SK-N-SH (cell line): ENCODE measurements around the gene BCHE. TPM values are rescaled to one million over a fixed set of nuclear protein-coding genes. Genes with fewer than 3 reads are reported as not detected.
"Not testable (repeated sequence)": the region's sequence is repeated elsewhere in the genome, so short reads cannot be mapped to it uniquely, and the experiment has no call there.

Experiments
- CTCF ChIA-PET: fragments of 300-600, 350-600 bp; formaldehyde crosslinking; extraction: SDS; loops from one replicate; lab custom pipeline; 2021; lab: Yijun Ruan, JAX
- POLR2A ChIA-PET: fragments of 350-600 bp; sonication (Branson Sonifier 250); formaldehyde crosslinking; extraction: SDS; loops from one replicate; lab custom pipeline; 2020; ENCODE audit warnings: antibody characterized with exemption, inconsistent platforms; lab: Yijun Ruan, JAX
- DNase-seq: peaks from one replicate; pipeline ENCODE4 v3.0.0; 2012
- H2AFZ ChIP-seq: fragments of 200-600 bp; sonication (generic); 2 replicates; pipeline ENCODE4 v1.8.1; 2016; ENCODE audit warnings: antibody characterized with exemption, mild to moderate bottlenecking, low read depth
- H3F3A ChIP-seq: fragments of 200-600 bp; sonication (generic); replicated peaks from 2 replicates; pipeline ENCODE3; 2016; ENCODE audit warnings: antibody characterized with exemption, mild to moderate bottlenecking; ENCODE audit not compliant: insufficient read depth
- H3K27ac ChIP-seq, 2 experiments: fragments of 200-500 bp in 1 of 2; fragments of 200-600 bp in 1 of 2; sonication (Bioruptor generic) in 1 of 2; sonication (generic), shearing (Covaris generic) in 1 of 2; 2 replicates each; pipeline versions ENCODE4 v1.5.1 to v1.6.1; 2014 to 2016; ENCODE audit warnings: low read depth in 2 of 2, inconsistent platforms in 1 of 2, low read length in 1 of 2, mild to moderate bottlenecking in 1 of 2, mixed read lengths in 1 of 2
- H3K27me3 ChIP-seq: fragments of 200-600 bp; sonication (generic), shearing (Covaris generic); 2 replicates; pipeline ENCODE4 v1.6.1; 2016; ENCODE audit warnings: mixed run types; ENCODE audit not compliant: insufficient read depth
- H3K36me3 ChIP-seq, 2 experiments: fragments of 200-500 bp in 1 of 2; fragments of 200-600 bp in 1 of 2; sonication (Bioruptor generic) in 1 of 2; sonication (generic) in 1 of 2; replicated peaks in 1 of 2; 2 replicates each; pipeline versions ENCODE3 to v1.5.1; 2014 to 2016; ENCODE audit warnings: low read length in 1 of 2, mild to moderate bottlenecking in 1 of 2; ENCODE audit not compliant: insufficient read depth in 2 of 2, control insufficient read depth in 1 of 2
- H3K4me1 ChIP-seq, 2 experiments: fragments of 200-500 bp in 1 of 2; fragments of 200-600 bp in 1 of 2; sonication (Bioruptor generic) in 1 of 2; sonication (generic), shearing (Covaris generic) in 1 of 2; 2 replicates each; pipeline versions ENCODE4 v1.5.1 to v1.6.1; 2014 to 2016; ENCODE audit warnings: low read depth in 1 of 2, low read length in 1 of 2, mixed run types in 1 of 2; ENCODE audit not compliant: insufficient read depth in 2 of 2, control insufficient read depth in 1 of 2
- H3K4me2 ChIP-seq: fragments of 200-600 bp; sonication (generic), shearing (Covaris generic); 2 replicates; pipeline ENCODE4 v1.6.1; 2017; ENCODE audit warnings: mixed run types
- H3K4me3 ChIP-seq, 2 experiments: fragments of 200-500 bp in 1 of 2; fragments of 200-600 bp in 1 of 2; sonication (Bioruptor generic) in 1 of 2; sonication (generic), shearing (Covaris generic) in 1 of 2; 2 replicates each; pipeline versions ENCODE4 v1.5.1 to v1.8.1; 2014 to 2016; ENCODE audit warnings: low read depth in 2 of 2, inconsistent platforms in 1 of 2, low read length in 1 of 2, mild to moderate bottlenecking in 1 of 2, mixed read lengths in 1 of 2, moderate library complexity in 1 of 2
- H3K79me2 ChIP-seq: fragments of 200-600 bp; sonication (generic); 2 replicates; pipeline ENCODE4 v1.8.1; 2017; ENCODE audit warnings: mild to moderate bottlenecking; ENCODE audit not compliant: insufficient read depth
- H3K9ac ChIP-seq: fragments of 200-600 bp; sonication (generic); 2 replicates; pipeline ENCODE4 v1.6.1; 2017; ENCODE audit warnings: mixed run types
- H3K9me2 ChIP-seq: fragments of 200-600 bp; sonication (generic); 2 replicates; pipeline ENCODE4 v1.6.1; 2017; ENCODE audit warnings: mixed run types
- H3K9me3 ChIP-seq: fragments of 200-600 bp; sonication (generic); 2 replicates; pipeline ENCODE4 v1.6.1; 2017; ENCODE audit warnings: mixed run types, mild to moderate bottlenecking, moderate library complexity
- H4K20me1 ChIP-seq: fragments of 200-600 bp; sonication (generic); 2 replicates; pipeline ENCODE4 v1.6.1; 2017; ENCODE audit warnings: mild to moderate bottlenecking, mixed run types; ENCODE audit not compliant: insufficient read depth
- EP300 ChIP-seq, 2 experiments: IDR thresholded peaks; 2 replicates each; pipeline versions ENCODE4 v1.4.0 to v1.6.1; 2012; ENCODE audit warnings: borderline replicate concordance in 1 of 2, low read depth in 1 of 2, low read length in 1 of 2
- EZH2phosphoT487 ChIP-seq: fragments of 200-600 bp; sonication (generic); IDR thresholded peaks from 2 replicates; pipeline ENCODE4 v1.6.1; 2017; ENCODE audit warnings: low read depth, mixed run types, mild to moderate bottlenecking, antibody characterized with exemption, moderate library complexity, borderline replicate concordance
- FOSL2 ChIP-seq: IDR thresholded peaks from 2 replicates; pipeline ENCODE4 v1.4.0; 2012; ENCODE audit warnings: low read depth, mild to moderate bottlenecking, moderate library complexity, borderline replicate concordance
- FOXJ3 ChIP-seq: sonication (generic); formaldehyde crosslinking; IDR thresholded peaks from 2 replicates; pipeline ENCODE4 v1.5.1; 2020; ENCODE audit warnings: mild to moderate bottlenecking, missing genetic modification reagents
- GABPA ChIP-seq: IDR thresholded peaks from 2 replicates; pipeline ENCODE4 v1.4.0; 2012; ENCODE audit warnings: low read depth, mild to moderate bottlenecking
- JUND ChIP-seq: IDR thresholded peaks from 2 replicates; pipeline ENCODE4 v1.4.0; 2012
- MXI1 ChIP-seq: IDR thresholded peaks from 2 replicates; pipeline ENCODE4 v1.6.1; 2012; ENCODE audit warnings: mild to moderate bottlenecking, low read depth, low read length, improper control_type of control experiment
- NFIC ChIP-seq: IDR thresholded peaks from 2 replicates; pipeline ENCODE4 v1.4.0; 2012; ENCODE audit warnings: borderline replicate concordance
- POLR2AphosphoS5 ChIP-seq: IDR thresholded peaks from 2 replicates; pipeline ENCODE4 v1.6.1; 2012; ENCODE audit warnings: low read depth, low read length
- RXRA ChIP-seq: IDR thresholded peaks from 2 replicates; pipeline ENCODE4 v1.4.0; 2012; ENCODE audit warnings: low read depth, mild to moderate bottlenecking, borderline replicate concordance
- SIN3A ChIP-seq: IDR thresholded peaks from 2 replicates; pipeline ENCODE4 v1.6.1; 2012; ENCODE audit warnings: low read depth, mild to moderate bottlenecking, low read length, moderate library complexity, borderline replicate concordance
- SMC3 ChIP-seq: IDR thresholded peaks from 2 replicates; pipeline ENCODE4 v1.6.1; 2012; ENCODE audit warnings: low read depth, low read length, improper control_type of control experiment
- TAF1 ChIP-seq: IDR thresholded peaks from 2 replicates; pipeline ENCODE4 v1.6.1; 2012; ENCODE audit warnings: low read depth, mild to moderate bottlenecking, low read length, moderate library complexity, borderline replicate concordance
- TCF12 ChIP-seq: IDR thresholded peaks from 2 replicates; pipeline ENCODE4 v1.4.0; 2012
- ZBTB33 ChIP-seq: IDR thresholded peaks from 2 replicates; pipeline ENCODE4 v1.4.0; 2012; ENCODE audit warnings: low read depth, borderline replicate concordance
- WGBS: methylation state at CpG from one replicate; pipeline ENCODE4 v1.1.6; 2017; ENCODE audit warnings: low lambda C conversion rate; 5-methylcytosine and 5-hydroxymethylcytosine counted together
- polyA plus RNA-seq, 3 experiments: library from polyadenylated mRNA; depleted of rRNA; stranded (reverse); fragments of >200 nt; gene quantifications; 2 replicates each; pipeline ENCODE4 v1.2.3, GENCODE V29; 2012
- TF ChIP-seq, protein P1 (sequence below): fragments of 200-600 bp; sonication (generic); IDR thresholded peaks from 2 replicates; pipeline ENCODE4 v1.6.1; 2017; ENCODE audit warnings: antibody characterized with exemption, mild to moderate bottlenecking, moderate library complexity
- TF ChIP-seq, protein P2 (sequence below): fragments of 150-350 bp; IDR thresholded peaks from 2 replicates; pipeline ENCODE4 v1.6.1; 2017; ENCODE audit warnings: antibody characterized with exemption, low read length, low read depth, borderline replicate concordance
- TF ChIP-seq, protein P3 (sequence below): fragments of 150-350 bp; IDR thresholded peaks from 2 replicates; pipeline ENCODE4 v1.6.1; 2016; ENCODE audit warnings: mild to moderate bottlenecking, low read depth, low read length
- TF ChIP-seq, protein P4 (sequence below): IDR thresholded peaks from 2 replicates; pipeline ENCODE4; 2012

BCHE gene
- polyA plus RNA-seq, 1 of the 3 experiments (the other 2 are of a cell fraction): not detected

DNA sequence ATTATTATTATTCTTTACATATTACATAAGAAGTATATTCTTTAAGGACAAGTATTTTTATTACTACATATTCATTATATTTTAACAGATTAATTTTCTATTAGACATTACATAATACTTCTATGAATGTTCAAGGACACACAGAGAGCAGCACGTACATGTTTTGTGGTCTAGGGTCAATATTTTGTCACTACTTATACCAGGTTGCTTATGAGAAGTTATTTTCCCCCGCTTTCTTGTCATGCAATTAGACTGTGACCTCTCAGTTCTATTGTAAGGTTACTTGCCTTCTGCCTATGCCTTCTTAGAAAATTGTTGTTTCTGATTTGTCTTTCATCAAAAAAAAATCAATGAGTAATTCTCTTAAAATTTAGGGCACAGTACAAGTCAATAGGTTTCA lies 21.5 kb downstream of the BCHE start:
- no peaks in the 10 kb centered on the region for H3F3A ChIP-seq
- H4K20me1 ChIP-seq: no peaks in the 10 kb centered on the region
- no peaks in the 10 kb centered on the region for H3K27me3 ChIP-seq
- H3K4me1 ChIP-seq: no peaks in the 10 kb centered on the region
- TF ChIP-seq FOXJ3: no peak
- TF ChIP-seq ZBTB33: no peak
- TF ChIP-seq, protein P1, sequence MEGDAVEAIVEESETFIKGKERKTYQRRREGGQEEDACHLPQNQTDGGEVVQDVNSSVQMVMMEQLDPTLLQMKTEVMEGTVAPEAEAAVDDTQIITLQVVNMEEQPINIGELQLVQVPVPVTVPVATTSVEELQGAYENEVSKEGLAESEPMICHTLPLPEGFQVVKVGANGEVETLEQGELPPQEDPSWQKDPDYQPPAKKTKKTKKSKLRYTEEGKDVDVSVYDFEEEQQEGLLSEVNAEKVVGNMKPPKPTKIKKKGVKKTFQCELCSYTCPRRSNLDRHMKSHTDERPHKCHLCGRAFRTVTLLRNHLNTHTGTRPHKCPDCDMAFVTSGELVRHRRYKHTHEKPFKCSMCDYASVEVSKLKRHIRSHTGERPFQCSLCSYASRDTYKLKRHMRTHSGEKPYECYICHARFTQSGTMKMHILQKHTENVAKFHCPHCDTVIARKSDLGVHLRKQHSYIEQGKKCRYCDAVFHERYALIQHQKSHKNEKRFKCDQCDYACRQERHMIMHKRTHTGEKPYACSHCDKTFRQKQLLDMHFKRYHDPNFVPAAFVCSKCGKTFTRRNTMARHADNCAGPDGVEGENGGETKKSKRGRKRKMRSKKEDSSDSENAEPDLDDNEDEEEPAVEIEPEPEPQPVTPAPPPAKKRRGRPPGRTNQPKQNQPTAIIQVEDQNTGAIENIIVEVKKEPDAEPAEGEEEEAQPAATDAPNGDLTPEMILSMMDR: no peak
- no peak for TF ChIP-seq NFIC
- no peak for TF ChIP-seq RXRA
- H3K9ac ChIP-seq: no peak overlapping the region
- H3K36me3 ChIP-seq: no peaks in the 10 kb centered on the region
- 8% methylated on average over 2 of the region's 2 CpGs for WGBS
- no peak overlapping the region for H3K4me3 ChIP-seq
- DNase-seq: no peak
- H3K79me2 ChIP-seq: no peaks in the 10 kb centered on the region
- POLR2A ChIA-PET: no interaction called here
- no peak overlapping the region for H2AFZ ChIP-seq
- H3K9me3 ChIP-seq: no peaks in the 10 kb centered on the region
- no peak overlapping the region for H3K4me2 ChIP-seq
- CTCF ChIA-PET: no interaction called here
- H3K27ac ChIP-seq: no peak overlapping the region
- H3K9me2 ChIP-seq: no peaks in the 10 kb centered on the region

DNA sequence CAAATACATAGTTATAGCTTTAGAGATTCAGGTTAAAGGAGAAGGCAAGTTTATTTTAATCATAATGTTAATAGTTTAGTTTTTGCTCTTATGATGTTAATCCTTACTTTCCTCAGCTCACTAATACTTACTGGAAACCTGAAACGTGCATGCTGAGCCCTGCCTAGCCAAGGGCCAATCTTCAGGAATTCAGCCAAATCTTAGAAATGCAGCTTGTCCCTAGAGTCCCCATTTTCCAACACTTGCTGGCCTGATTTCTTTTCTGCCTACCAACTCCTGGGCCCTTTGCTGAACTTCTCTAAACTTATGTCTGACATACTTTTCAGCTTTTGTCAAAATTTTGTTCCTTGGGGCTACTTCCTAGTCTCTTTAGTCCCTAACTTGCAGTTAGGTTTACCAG lies 22.8 kb downstream of the BCHE start:
- H3K36me3 ChIP-seq: no peaks in the 10 kb centered on the region
- H3K27me3 ChIP-seq: no peaks in the 10 kb centered on the region
- H4K20me1 ChIP-seq: no peaks in the 10 kb centered on the region
- 0% methylated on average over 1 of the region's 1 CpG for WGBS
- CTCF ChIA-PET: no interaction called here
- DNase-seq: no peak
- H3K9ac ChIP-seq: no peak overlapping the region
- POLR2A ChIA-PET: no interaction called here
- no peaks in the 10 kb centered on the region for H3K4me1 ChIP-seq
- no peaks in the 10 kb centered on the region for H3K9me3 ChIP-seq
- no peaks in the 10 kb centered on the region for H3F3A ChIP-seq
- H3K4me3 ChIP-seq: no peak overlapping the region
- no peaks in the 10 kb centered on the region for H3K79me2 ChIP-seq
- H3K4me2 ChIP-seq: no peak overlapping the region
- no peak overlapping the region for H3K27ac ChIP-seq
- H3K9me2 ChIP-seq: no peaks in the 10 kb centered on the region
- TF ChIP-seq SMC3 (no peak), JUND (no peak), TAF1 (no peak), NFIC (no peak), FOXJ3 (no peak), MXI1 (no peak), EP300 (IDR thresholded peaks at IDR 0.05; ENCODE audit: borderline replicate concordance in 1 of 2, low read depth in 1 of 2, low read length in 1 of 2) (no peak), TCF12 (no peak), SIN3A (no peak), FOSL2 (no peak), POLR2AphosphoS5 (no peak), EZH2phosphoT487 (no peak), GABPA (no peak), RXRA (no peak)
- TF ChIP-seq, protein P2, sequence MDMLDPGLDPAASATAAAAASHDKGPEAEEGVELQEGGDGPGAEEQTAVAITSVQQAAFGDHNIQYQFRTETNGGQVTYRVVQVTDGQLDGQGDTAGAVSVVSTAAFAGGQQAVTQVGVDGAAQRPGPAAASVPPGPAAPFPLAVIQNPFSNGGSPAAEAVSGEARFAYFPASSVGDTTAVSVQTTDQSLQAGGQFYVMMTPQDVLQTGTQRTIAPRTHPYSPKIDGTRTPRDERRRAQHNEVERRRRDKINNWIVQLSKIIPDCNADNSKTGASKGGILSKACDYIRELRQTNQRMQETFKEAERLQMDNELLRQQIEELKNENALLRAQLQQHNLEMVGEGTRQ: no peak
- TF ChIP-seq, protein P3, sequence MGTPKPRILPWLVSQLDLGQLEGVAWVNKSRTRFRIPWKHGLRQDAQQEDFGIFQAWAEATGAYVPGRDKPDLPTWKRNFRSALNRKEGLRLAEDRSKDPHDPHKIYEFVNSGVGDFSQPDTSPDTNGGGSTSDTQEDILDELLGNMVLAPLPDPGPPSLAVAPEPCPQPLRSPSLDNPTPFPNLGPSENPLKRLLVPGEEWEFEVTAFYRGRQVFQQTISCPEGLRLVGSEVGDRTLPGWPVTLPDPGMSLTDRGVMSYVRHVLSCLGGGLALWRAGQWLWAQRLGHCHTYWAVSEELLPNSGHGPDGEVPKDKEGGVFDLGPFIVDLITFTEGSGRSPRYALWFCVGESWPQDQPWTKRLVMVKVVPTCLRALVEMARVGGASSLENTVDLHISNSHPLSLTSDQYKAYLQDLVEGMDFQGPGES: no peak
- TF ChIP-seq, protein P4, sequence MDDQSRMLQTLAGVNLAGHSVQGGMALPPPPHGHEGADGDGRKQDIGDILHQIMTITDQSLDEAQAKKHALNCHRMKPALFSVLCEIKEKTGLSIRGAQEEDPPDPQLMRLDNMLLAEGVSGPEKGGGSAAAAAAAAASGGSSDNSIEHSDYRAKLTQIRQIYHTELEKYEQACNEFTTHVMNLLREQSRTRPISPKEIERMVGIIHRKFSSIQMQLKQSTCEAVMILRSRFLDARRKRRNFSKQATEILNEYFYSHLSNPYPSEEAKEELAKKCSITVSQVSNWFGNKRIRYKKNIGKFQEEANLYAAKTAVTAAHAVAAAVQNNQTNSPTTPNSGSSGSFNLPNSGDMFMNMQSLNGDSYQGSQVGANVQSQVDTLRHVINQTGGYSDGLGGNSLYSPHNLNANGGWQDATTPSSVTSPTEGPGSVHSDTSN: no peak
- H2AFZ ChIP-seq: no peak overlapping the region

DNA sequence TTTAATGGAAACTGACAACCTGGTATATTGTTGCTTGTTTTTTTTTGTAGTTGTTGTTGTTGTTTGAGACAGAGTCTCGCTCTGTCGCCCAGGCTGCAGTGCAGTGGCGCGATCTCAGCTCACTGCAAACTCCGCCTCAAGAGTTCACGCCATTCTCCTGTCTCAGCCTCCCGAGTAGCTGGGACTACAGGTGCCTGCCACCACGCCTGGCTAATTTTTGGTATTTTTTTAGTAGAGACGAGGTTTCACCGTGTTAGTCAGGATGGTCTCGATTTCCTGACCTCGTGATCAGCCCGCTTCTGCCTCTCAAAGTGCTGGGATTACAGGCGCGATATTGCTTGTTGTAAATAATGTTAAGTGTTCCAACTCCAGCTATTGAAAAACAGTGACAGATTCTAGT lies 29.3 kb downstream of the BCHE start:
- WGBS: 54% methylated on average over 15 of the region's 15 CpGs
- H3K9me3 ChIP-seq, POLR2A ChIA-PET: not testable (repeated sequence)

More for the DNA sequence above, 29.3 kb downstream of the BCHE start:
- H3K79me2 ChIP-seq, H4K20me1 ChIP-seq, CTCF ChIA-PET, H3K9me2 ChIP-seq, H3K27me3 ChIP-seq, H3K36me3 ChIP-seq, H3K4me3 ChIP-seq, H3F3A ChIP-seq, H2AFZ ChIP-seq, H3K4me1 ChIP-seq, DNase-seq, H3K9ac ChIP-seq, H3K4me2 ChIP-seq, H3K27ac ChIP-seq: not testable (repeated sequence)
